Islet precursor cell (in vitro differentiated cells): ENCODE data around the gene CNGA1.
"Not testable (repeated sequence)": the region's sequence is repeated elsewhere in the genome, so short reads cannot be mapped to it uniquely, and the experiment has no call there.

Experiments used
- DNase-seq: peaks from one replicate; pipeline ENCODE4 v3.0.0-alpha.2; 2018

Gene CNGA1

DNA sequence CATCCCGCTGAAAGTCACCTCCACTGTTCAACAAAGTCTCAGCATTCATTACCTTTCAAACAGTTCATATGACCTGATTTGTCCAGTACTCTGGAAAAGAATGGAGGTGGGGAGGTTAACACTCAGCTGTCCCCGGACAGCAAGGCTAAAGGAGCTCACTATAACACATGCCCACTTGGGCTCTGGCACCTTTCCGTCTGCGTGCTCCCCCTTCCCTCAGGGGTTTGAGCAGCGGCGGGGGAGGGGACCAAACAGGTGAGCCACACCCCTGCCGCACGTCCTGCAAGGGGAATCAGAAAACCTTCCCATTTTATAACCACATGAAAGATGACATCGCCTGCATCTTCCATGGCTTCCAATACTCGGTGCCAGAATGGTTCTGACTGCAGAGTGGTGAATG is 62.2 kb downstream of the CNGA1 start:
- no peak for DNase-seq

DNA sequence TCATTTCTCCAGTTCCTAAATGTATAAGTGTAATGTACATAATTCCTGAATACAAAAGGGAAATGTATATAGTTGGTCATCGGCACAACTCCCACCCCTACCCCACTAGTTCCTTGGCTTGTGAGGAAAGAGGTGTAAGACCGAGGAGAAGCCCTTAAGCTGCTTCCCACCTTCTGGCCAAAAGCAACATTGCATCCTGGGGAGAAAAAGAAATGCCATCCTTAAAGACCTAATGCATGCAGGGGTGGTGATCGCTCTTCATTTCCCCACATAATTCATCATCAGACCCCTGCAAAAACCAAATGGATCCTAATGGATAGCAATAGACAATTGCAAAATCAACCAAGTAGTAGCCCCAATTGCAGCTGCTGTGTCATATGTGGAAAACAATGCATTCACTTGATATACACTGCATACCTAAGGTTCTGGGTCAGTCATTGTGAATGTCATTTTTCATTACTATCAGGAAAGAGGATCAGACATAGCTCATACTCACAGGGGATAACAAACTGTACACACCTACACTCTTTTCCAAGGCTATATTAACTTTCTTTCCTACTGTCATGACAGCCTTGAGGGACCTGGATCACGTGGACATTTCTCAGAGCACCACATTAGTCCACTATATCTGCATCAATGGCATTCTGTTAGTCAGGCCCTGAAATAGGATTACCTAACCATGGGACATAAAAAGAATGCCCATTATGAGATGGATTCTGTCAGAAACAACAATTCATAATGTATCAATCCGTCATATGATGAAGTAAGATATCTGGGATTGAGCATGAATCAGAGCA is 70.4 kb downstream of the CNGA1 start:
- no peak for DNase-seq

DNA sequence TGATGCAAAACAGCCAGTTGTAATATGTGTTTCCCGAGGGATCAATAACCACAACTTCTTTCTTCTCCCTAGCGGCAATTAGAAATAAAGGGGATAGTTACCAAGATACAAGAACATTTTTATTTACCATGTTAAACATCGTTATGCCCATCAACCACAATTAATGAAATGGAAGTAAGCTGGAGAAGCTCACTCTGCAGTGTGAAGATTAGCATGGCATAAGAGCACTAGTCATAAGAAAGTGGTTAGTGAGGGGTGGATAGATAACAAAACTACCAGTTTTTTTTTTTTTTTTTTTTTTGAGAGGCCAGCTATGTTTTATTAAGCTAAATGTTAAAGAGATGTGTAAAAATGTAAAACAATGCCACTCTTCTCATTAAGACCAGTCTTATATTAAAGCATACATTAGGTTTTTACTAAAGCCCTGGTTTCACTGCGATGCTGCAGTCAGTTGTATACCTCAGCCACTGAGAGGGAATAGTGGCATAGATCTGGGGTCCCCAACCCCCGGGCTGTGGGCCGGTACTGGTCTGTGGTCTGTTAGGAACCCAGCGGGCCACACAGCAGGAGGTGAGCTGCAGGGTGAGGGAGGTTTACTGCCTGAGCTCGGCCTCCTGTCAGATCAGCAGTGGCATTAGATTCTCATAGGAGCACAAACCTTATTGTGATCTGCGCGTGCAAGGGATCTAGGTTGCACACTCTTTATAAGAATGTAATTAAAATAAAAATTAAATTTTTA is 74.2 kb downstream of the CNGA1 start:
- DNase-seq, result no peak

DNA sequence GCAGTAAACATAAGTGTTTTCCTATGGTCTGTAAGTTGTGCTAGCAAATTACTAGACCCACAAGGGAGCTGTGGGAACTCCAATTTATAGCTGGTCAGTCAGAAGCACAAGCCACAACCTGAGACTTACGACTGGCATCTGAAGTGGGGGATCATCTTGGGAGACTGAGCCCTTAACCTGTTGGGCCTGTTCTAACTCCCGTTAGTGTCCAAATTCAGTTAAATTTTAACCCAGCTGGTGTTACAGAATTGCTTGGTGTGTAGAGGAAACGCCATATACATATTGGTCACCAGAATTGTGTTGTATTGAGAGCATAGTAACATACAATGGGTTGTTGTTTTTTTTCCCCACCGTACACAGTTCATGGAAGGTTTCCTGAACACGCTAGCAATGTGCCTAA is 77.0 kb downstream of the CNGA1 start:
- DNase-seq, result no peak

DNA sequence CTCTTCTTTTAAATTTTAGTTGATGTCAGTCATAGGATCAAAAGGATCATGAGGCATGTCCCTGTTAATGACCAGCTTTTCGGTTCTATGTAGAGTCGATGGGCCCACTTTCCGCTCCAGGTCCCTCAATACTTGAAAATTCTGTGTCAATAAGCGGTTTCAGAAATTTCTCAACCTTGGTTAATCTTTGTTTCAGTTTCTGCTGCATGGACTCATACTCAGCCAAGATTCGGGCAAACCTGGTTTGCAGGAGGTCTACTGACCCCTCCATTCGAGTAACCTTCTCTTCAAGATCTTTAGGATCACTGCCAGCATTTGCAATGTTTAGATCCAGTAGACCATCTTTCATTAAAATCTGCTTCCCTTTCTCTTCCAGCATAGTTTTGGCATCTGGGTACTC is 80.1 kb downstream of the CNGA1 start:
- no peak for DNase-seq

DNA sequence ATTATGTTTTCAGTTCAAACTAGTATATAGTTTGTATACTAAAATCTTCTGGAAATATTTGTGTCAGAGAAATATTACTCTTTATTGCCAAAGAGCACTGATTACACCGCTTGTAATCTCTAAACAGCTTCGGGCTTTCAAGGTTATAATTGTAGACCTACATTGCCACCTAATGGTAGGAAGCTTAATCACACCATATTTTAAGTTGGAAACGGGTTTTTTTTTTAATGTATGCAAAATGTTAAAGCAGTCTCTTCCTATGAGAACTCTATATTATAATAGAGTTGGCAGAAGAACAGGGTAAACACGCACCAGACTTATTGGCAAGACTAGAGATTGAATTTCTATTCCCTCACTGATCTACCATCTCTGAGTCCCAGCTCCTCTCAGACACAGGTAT is 82.6 kb downstream of the CNGA1 start:
- no peak for DNase-seq

DNA sequence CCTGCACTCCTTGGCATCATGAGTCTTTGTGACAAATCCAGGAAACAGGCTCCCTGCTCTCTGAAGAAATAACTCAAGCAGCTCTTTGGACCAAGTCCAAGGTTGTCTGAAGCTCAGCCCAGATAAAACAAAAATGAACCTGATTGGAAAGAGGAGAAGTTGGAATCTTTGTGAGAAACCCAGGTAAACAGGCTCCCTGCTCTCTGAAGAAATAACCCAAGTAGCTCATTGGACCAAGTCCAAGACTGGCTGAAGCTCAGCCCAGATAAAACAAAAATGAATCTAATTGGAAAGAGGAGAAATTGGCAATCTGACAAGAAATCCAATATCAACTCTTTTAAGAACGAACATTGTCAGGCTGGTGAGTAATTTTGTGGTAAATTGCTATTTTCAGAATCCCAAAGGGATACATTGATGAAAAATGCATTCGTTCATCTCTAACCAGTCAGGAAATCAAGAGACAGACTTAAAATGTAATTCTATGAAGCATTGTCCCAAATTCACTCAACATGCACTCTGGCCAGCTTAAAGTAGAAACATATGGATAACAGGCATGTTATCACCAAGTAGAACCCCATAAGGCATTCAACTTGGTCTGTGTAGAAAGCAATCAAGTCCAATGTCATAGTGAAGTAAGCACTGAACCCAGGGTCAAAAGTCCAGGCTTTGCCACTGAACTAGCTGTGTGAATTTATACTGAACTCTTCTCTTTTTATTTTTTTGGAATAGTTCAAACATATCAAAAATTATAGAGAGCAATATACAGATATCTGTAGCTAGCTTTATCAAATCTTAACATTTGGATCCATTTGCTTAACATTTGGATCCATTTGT is 85.3 kb downstream of the CNGA1 start:
- no peak for DNase-seq

DNA sequence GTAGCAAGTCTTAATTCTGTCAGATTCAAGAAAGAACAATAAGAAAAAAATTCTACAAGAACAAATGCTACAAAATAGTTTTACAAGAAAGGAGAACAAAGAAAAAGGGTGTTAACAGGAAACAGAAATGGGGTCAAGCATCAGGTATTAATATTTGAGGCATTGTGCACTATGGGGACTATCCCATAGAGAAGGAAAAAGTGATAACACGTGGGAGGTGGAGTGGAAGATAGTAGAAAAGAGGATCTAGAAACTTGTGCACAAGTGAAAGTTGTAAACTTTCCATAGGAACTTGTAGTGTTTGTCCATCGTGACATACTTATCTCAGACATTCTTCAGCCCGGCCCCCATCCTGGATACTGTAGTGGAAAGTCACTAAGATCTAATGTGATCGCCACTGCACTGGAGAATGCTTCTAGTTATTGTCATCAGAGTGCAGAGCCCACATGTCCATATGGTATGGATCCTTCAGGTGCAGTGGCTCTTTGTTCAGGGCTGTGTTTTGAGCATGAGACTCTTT is 86.7 kb downstream of the CNGA1 start:
- DNase-seq, result no peak

DNA sequence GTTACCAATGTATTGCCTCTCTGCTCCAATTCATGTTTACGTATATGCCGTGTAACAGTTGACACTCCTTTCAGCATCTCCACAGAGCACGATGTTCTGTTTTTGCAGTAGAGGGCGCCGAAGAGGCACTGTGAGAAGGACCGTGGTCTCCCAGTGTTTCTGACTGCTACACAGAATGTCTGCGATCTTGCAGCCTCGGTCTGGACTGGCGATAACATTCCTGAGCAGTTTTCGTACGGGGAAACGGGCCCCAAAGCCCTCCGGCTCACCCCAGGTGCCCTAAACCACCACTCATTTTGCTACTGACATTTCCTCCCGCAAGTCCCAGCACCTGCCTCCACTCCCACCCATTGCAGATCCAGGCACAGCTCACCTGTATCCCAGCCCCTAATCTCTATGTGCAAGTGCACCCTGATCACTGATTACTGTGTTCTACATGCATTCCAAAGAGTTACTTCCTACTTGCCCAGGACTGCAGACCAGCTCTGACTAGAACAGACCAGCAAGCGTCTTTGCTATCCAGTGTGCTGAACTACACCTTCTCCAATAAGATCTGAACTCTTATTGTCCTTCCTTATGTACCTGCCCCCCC is 89.7 kb downstream of the CNGA1 start:
- peak; percentile 92 for DNase-seq

DNA sequence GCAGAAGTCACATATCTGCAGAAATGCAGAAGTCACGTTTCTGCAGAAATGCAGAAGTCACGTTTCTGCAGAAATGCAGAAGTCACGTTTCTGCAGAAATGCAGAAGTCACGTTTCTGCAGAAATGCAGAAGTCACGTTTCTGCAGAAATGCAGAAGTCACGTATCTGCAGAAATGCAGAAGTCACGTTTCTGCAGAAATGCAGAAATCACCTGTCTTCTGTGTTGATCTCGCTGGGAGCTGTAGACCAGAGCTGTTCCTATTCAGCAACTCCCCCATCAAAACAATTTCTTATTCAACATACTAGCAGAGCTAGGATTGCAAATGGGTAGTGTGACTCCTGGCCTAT is 93.2 kb downstream of the CNGA1 start:
- not testable (repeated sequence) for DNase-seq

DNA sequence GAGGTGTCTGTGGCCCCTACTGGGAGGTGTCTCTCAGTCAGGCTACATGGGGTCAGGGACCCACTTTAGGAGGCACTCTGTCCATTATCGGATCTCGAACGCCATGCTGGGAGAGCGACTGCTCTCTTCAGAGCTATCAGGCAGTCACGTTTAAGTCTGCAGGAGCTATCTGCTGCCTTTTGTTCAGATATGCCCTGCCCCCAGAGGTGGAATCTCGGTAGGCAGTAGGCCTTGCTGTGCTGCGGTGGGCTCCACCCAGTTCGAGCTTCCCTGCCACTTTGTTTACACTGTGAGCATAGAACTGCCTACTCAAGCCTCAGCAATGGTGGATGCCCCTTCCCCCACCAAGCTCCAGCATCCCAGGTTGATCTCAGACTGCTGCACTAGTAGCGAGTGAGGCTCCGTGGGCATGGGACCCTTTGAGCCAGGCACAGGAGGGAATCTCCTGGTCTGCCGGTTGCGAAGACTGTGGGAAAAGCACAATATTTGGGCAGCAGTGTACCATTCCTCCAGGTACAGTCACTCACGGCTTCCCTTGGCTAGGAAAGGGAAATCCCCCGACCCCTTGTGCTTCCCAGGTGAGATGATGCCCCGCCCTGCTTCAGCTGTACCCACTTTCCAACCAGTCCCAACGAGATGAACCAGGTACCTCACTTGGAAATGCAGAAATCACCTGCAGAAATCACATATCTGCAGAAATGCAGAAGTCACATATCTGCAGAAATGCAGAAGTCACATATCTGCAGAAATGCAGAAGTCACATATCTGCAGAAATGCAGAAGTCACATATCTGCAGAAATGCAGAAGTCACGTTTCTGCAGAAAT is 93.8 kb downstream of the CNGA1 start:
- not testable (repeated sequence) for DNase-seq

DNA sequence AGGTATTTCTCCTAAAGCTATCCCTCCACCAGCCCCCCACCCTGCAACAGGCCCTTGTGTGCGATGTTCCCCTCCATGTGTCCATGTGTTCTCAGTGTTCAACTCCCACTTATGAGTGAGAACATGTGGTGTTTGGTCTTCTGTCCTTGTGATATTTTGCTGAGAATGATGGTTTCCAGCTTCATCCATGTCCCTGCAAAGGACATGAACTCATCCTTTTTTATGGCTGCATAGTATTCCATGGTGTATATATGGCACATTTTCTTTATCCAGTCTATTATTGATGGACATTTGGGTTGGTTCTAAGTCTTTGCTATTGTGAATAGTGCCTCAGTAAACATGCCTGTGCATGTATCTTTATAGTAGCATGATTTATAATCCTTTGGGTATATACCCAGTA is 99.3 kb downstream of the CNGA1 start:
- DNase-seq, result not testable (repeated sequence)

DNA sequence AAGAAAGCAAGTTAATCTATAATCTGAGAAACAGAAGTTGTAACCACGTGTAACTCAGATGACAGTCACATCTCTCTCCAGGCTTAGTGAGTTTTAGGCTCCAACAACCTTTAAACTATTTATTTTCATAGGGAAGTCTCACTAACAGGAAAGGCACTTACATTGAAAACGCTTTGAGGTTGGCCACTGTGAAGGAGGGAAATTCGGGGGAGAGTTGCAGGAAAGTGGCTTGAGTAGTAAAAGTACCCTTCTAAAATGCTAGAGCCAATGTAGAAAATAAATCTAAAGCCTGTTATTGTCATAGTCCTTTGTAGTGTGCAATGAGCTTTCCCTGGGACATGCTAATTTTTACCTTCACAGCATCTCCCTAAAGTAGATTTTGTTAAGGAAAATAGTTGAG is 101.1 kb downstream of the CNGA1 start:
- no peak for DNase-seq

DNA sequence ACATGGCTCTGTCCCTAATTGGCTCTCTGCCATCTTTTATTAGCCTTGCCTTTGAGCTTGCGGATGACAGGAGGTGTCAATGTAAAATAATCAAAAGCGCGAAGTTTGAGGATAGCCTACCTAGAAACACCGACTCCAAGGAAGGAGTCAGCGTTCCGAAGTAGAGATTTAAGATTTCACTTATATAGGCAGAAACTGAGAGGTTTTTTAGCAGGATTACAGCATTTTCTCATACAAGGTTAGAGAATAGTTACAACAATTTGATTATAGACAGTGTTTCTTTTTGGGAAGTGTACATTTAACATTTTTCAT is 101.6 kb downstream of the CNGA1 start:
- DNase-seq, result no peak

DNA sequence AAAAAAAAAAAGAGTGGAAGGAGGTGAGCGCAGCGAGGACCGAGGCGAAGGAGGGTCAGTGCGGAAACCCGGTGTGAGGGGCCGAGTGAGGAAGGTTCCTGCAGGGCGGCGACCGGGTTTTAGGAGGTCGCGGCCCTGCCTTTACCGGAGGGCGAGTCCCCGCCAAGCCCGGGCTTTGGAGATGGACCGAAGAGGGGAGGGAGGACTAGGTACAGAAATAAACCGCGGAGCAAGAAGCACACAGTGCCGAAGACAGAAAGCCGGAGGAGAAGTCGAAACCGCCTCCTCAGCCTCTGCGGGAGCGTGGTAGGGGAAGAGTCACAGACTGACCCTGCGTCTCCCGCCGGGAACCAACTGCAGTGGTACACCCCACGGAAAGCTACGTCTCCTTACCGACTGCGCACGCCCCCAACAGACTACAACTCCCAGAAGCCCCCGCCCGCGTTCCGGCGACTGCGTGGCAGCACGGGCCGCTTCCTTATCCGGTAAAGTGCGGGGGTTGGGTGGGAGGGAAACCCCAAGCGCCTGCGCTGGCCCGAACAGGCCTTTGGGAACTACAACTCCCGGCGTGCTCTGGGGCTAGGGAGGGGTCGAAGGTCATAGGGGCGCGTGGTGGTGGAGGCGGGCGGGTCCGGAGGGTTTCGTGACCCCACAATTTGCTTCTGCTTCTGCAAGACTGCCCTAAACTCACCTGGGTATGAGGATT is 102.1 kb downstream of the CNGA1 start, which contains the start of gene NFXL1:
NFXL1 (minus strand) TSS at position 364 of the 706 bp plus-strand sequence. CDS start 380 bp downstream, outside the sequence.
- peak; percentile 99 for DNase-seq

DNA sequence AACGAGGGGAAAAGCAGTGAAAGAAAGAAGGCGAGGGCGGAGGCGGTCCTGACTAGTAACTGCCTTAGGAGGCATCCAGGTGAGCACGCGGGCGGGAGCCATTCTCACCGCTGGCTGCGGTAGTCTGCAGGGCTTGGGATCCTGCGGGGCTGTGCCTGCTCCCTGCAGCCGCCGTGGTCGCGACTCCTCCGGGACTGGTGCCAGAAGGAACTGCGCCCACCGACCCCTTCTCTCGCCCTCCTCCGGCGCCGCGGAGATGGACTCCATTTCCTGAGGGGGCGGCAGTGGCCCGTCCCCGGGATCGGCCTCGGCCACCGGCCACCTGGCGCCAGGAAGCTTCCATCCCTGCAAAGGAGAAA is 102.6 kb downstream of the CNGA1 start:
- peak; percentile 73 for DNase-seq

DNA sequence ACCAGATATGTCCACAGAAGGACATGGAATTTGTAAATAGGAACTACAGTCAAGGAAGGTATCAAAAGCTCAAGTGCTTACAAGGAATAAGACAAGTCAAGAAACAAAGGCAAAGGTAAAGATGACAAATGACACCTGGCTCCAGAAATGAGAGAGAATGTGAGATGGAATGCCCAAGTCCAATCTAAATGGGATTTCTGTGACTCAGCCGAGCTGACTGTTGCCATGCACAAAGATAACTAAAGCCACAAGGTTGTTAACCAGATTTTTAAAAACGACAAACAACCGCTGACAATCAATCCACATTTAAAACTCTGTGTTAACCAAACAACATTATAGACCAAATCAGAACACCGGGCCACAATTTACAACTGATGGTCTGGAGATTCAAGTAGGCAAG is 103.2 kb downstream of the CNGA1 start:
- no peak for DNase-seq

DNA sequence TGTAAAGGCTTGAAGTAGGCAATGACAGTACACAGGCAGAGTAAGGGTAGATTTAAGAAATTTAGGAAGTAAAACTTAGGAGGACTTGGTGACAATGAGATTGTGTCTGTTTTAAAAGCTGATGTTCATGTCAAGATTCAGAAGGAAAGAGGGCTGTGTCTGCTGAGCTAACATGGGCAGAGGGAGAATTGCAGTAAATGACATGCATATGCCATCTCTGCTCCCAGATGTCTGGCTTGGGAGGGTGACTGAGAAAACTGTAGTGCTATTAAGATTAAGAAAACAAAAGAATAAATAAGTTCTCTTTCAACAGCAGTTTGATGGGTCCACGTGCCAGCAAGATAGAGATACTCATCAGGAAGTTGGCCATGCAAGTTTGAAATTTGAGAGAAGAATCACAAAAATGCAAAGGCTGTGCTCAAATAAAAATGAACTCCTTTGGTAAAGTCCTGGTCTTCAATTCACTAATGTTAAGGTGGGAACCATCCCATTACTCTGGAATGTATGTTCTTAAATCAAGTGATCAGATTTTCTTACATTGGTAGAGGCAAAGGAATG is 109.3 kb downstream of the CNGA1 start:
- DNase-seq, result no peak

DNA sequence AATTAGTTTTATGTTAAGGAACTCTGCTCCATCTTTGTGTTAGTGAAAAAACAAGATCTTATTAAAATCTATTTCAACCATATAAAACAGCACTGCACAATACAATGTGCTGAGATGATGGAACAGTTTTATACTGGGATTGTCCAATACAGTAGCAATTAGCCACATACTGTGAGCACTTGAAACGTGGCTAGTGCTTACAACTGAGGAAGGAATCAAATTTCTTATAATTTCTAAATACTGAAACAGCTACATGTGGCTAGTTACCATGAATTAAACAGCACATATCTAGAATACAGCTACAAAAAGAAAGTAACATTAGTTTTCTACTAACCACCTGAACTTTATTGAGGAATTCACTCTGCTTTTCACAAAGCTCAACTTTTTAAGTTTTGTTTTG is 116.8 kb downstream of the CNGA1 start:
- no peak for DNase-seq

DNA sequence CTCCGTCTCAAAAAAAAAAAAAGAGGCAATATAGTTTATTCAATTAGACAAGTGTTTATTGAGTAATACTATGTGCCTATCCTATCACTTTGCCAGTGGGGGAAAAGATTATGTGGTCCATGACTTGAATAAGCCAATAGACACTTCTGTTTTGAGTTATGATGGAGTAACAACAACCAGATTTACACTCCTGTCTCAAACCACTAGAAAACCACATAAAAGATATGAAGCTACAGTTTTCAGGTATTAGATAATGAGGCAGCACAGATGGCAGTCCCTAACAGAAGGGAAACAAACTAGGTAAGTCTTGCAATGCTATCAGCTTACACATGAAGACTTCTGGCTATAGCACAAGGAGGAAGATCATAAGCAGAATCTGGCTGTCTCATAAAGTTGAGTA is 124.6 kb downstream of the CNGA1 start:
- DNase-seq, result no peak
